ENCODE measurements around the gene SERPINA4.
A peak's percentile ranks its signal among the peaks of the same experiment; 100 is the strongest.
"Not testable (repeated sequence)": the region's sequence is repeated elsewhere in the genome, so short reads cannot be mapped to it uniquely, and the experiment has no call there.

The SERPINA4 gene

GRCh38 chr14:94594441-94594840 lies 33.2 kb downstream of the SERPINA4 start:
- no peak for DNase-seq

- DNase-seq, result no peak
Observed at GRCh38 chr14:94595912-94596311, 34.7 kb downstream of the SERPINA4 start.

- DNase-seq, result no peak
Observed at GRCh38 chr14:94596361-94596760, 35.1 kb downstream of the SERPINA4 start.

- no peak for DNase-seq
Observed at GRCh38 chr14:94597788-94598187, 36.5 kb downstream of the SERPINA4 start.

GRCh38 chr14:94598506-94598815 lies 37.2 kb downstream of the SERPINA4 start:
- no peak for DNase-seq

- DNase-seq, result peak; percentile 55
Observed at GRCh38 chr14:94598816-94599655, 37.8 kb downstream of the SERPINA4 start.

- DNase-seq, result no peak
Observed at GRCh38 chr14:94599656-94600004, 38.4 kb downstream of the SERPINA4 start.

- DNase-seq, result no peak
Observed at GRCh38 chr14:94600148-94600545, 38.9 kb downstream of the SERPINA4 start.

GRCh38 chr14:94601884-94602391 lies 40.7 kb downstream of the SERPINA4 start:
- peak; percentile 77 for DNase-seq

GRCh38 chr14:94602722-94603121 lies 41.5 kb downstream of the SERPINA4 start:
- DNase-seq, result no peak

- DNase-seq, result no peak
Observed at GRCh38 chr14:94605361-94605760, 44.1 kb downstream of the SERPINA4 start.

- not testable (repeated sequence) for DNase-seq
Observed at GRCh38 chr14:94608966-94609365, 47.7 kb downstream of the SERPINA4 start.

- DNase-seq, result no peak
Observed at GRCh38 chr14:94611179-94611578, 49.9 kb downstream of the SERPINA4 start.

GRCh38 chr14:94612174-94612573 lies 50.9 kb downstream of the SERPINA4 start, which contains the start of gene SERPINA3:
Gene SERPINA3, plus strand, starts transcription at chr14:94612391. Its CDS starts 2,051 bp downstream, at chr14:94614442.
- DNase-seq, result no peak

- no peak for DNase-seq
Observed at GRCh38 chr14:94612580-94613554, 51.6 kb downstream of the SERPINA4 start.

GRCh38 chr14:94613720-94614644 lies 52.7 kb downstream of the SERPINA4 start:
- DNase-seq, result no peak

- no peak for DNase-seq
Observed at GRCh38 chr14:94614802-94615201, 53.6 kb downstream of the SERPINA4 start.

- DNase-seq, result no peak
Observed at GRCh38 chr14:94615254-94615653, 54.0 kb downstream of the SERPINA4 start.

GRCh38 chr14:94615823-94616570 lies 54.8 kb downstream of the SERPINA4 start:
- DNase-seq, result no peak

GRCh38 chr14:94617366-94617941 lies 56.2 kb downstream of the SERPINA4 start:
- no peak for DNase-seq
